Urinary bladder (tissue), 4 donors: Measurements from ENCODE around the gene SLC44A2. TPM values are rescaled to one million over a fixed set of nuclear protein-coding genes. Genes with fewer than 3 reads are reported as not detected.
A peak's percentile ranks its signal among the peaks of the same experiment; 100 is the strongest.

ENCODE experiments used
- DNase-seq: peaks from one replicate; pipeline ENCODE4 v3.0.0-alpha.2; 2015; ENCODE audit errors: extremely low spot score
- H3K27ac ChIP-seq: one replicate; pipeline ENCODE4 v1.5.1; 2013; ENCODE audit warnings: low read depth, mild to moderate bottlenecking, moderate library complexity
- H3K36me3 ChIP-seq: one replicate; pipeline ENCODE4 v1.6.1; 2013; ENCODE audit warnings: mild to moderate bottlenecking, moderate library complexity; ENCODE audit not compliant: insufficient read depth
- H3K4me1 ChIP-seq: one replicate; pipeline ENCODE4 v1.6.1; 2013; ENCODE audit warnings: mild to moderate bottlenecking, moderate library complexity; ENCODE audit not compliant: insufficient read depth
- H3K4me3 ChIP-seq: one replicate; pipeline ENCODE4 v1.5.1; 2013; ENCODE audit warnings: low read depth, low read length
- WGBS: extraction: QIAGEN DNeasy Blood & Tissue Kit; methylation state at CpG from one replicate; pipeline ENCODE4 v1.1.7; 2013; 5-methylcytosine and 5-hydroxymethylcytosine counted together
- polyA plus RNA-seq: library from polyadenylated mRNA; stranded (reverse); fragments of 200-250 nt; gene quantifications from one replicate; pipeline ENCODE4 v1.2.3, GENCODE V29; 2013
- total RNA-seq: library from RNA; depleted of rRNA; stranded (reverse); fragments of >200 nt; gene quantifications from one replicate; pipeline ENCODE4 v1.2.3, GENCODE V29; 2014
- donor health status: healthy with polysubstance abuse.
- donor health status: healthy.

SLC44A2 gene
- total RNA-seq: 40.7 TPM
- polyA plus RNA-seq: 76.5 TPM

GRCh38 chr19:10625003-10625761 is at the start of gene SLC44A2:
TSS of gene SLC44A2 (plus strand) at chr19:10625553. CDS start at chr19:10625634, 81 bp downstream.
- Histone ChIP-seq H3K4me1 (no peaks in the 10 kb centered on the region), H3K4me3 (peak within 1 kb of the TSS; percentile 53), H3K27ac (peak within 1 kb of the TSS; percentile 78), H3K36me3 (no peaks in the 10 kb centered on the region)
- DNase-seq: peak; percentile 26
- 13% methylated on average over 53 of the region's 53 CpGs for WGBS

GRCh38 chr19:10577951-10578350 is 47.4 kb upstream of the SLC44A2 start:
- no peak for DNase-seq
- WGBS: 95% methylated on average over 6 of the region's 6 CpGs

GRCh38 chr19:10580979-10581631 is 44.2 kb upstream of the SLC44A2 start:
- no peaks in the 10 kb centered on the region for H3K36me3 ChIP-seq
- H3K27ac ChIP-seq: no peak overlapping the region
- peak; percentile 64 for DNase-seq
- H3K4me1 ChIP-seq: no peaks in the 10 kb centered on the region
- WGBS: 23% methylated on average over 31 of the region's 31 CpGs
- H3K4me3 ChIP-seq: no peak overlapping the region

More at GRCh38 chr19:10577951-10578350, 47.4 kb upstream of the SLC44A2 start:
- Histone ChIP-seq H3K4me1 (no peaks in the 10 kb centered on the region), H3K27ac (no peak overlapping the region), H3K4me3 (no peak overlapping the region), H3K36me3 (no peaks in the 10 kb centered on the region)

- no peaks in the 10 kb centered on the region for H3K4me1 ChIP-seq
- no peak overlapping the region for H3K27ac ChIP-seq
- WGBS: 84% methylated on average over 13 of the region's 13 CpGs
- H3K4me3 ChIP-seq: no peak overlapping the region
- no peaks in the 10 kb centered on the region for H3K36me3 ChIP-seq
- DNase-seq: no peak
These were observed 43.3 kb upstream of the SLC44A2 start for GRCh38 chr19:10582091-10582490.

- 85% methylated on average over 9 of the region's 9 CpGs for WGBS
- Histone ChIP-seq H3K36me3 (no peaks in the 10 kb centered on the region), H3K27ac (no peak overlapping the region), H3K4me3 (no peak overlapping the region), H3K4me1 (no peaks in the 10 kb centered on the region)
- no peak for DNase-seq
These were observed 42.1 kb upstream of the SLC44A2 start for GRCh38 chr19:10583036-10583776.

GRCh38 chr19:10586396-10586795 is 39.0 kb upstream of the SLC44A2 start:
- H3K36me3 ChIP-seq: no peaks in the 10 kb centered on the region
- no peaks in the 10 kb centered on the region for H3K4me1 ChIP-seq
- no peak overlapping the region for H3K27ac ChIP-seq
- no peak for DNase-seq
- H3K4me3 ChIP-seq: peak overlapping the region; percentile 19
- 72% methylated on average over 6 of the region's 6 CpGs for WGBS

- Histone ChIP-seq H3K4me3 (peak within 1 kb of the TSS; percentile 19), H3K4me1 (no peaks in the 10 kb centered on the region), H3K27ac (no peak within 1 kb of the TSS), H3K36me3 (no peaks in the 10 kb centered on the region)
- 16% methylated on average over 35 of the region's 35 CpGs for WGBS
- DNase-seq: no peak
These were observed 38.1 kb upstream of the SLC44A2 start, which contains the start of gene AP1M2 for GRCh38 chr19:10587022-10587838. TSS of gene AP1M2 (minus strand) at chr19:10587312. CDS start at chr19:10587231, 81 bp downstream.

GRCh38 chr19:10587839-10588150 is 37.6 kb upstream of the SLC44A2 start:
- Histone ChIP-seq H3K4me3 (no peak overlapping the region), H3K36me3 (no peaks in the 10 kb centered on the region), H3K4me1 (no peaks in the 10 kb centered on the region), H3K27ac (no peak overlapping the region)
- DNase-seq: no peak
- 90% methylated on average over 2 of the region's 2 CpGs for WGBS

- Histone ChIP-seq H3K4me3 (no peak overlapping the region), H3K4me1 (no peaks in the 10 kb centered on the region), H3K36me3 (no peaks in the 10 kb centered on the region), H3K27ac (no peak overlapping the region)
- 95% methylated on average over 7 of the region's 7 CpGs for WGBS
- no peak for DNase-seq
These were observed 32.2 kb upstream of the SLC44A2 start for GRCh38 chr19:10593148-10593547.

- no peak for DNase-seq
- Histone ChIP-seq H3K4me1 (no peaks in the 10 kb centered on the region), H3K36me3 (no peaks in the 10 kb centered on the region), H3K4me3 (no peak overlapping the region), H3K27ac (no peak overlapping the region)
- WGBS: 69% methylated on average over 9 of the region's 9 CpGs
These were observed 31.3 kb upstream of the SLC44A2 start for GRCh38 chr19:10593820-10594637.

GRCh38 chr19:10600149-10600548 is 25.2 kb upstream of the SLC44A2 start:
- 88% methylated on average over 5 of the region's 5 CpGs for whole genome bisulfite sequencing
- Histone ChIP-seq H3K36me3 (no peaks in the 10 kb centered on the region), H3K4me3 (no peak overlapping the region), H3K4me1 (no peaks in the 10 kb centered on the region), H3K27ac (no peak overlapping the region)
- DNase-seq: no peak

- no peak for DNase-seq
- 21% methylated on average over 7 of the region's 7 CpGs for WGBS
- H3K36me3 ChIP-seq: no peaks in the 10 kb centered on the region
- peak overlapping the region; percentile 91 for H3K4me3 ChIP-seq
- H3K4me1 ChIP-seq: no peaks in the 10 kb centered on the region
- H3K27ac ChIP-seq: no peak overlapping the region
These were observed 23.4 kb upstream of the SLC44A2 start for GRCh38 chr19:10601999-10602329.
